Measurements from ENCODE around the gene BSN.

Gene BSN

GRCh38 chr3:49659756-49660155 is 105.5 kb downstream of the BSN start:
- no peak for TF ChIP-seq EZH2 (IDR thresholded peaks at IDR 0.05; ENCODE audit: borderline replicate concordance, low read length)
- no peak for TF ChIP-seq CTCF (IDR thresholded peaks at IDR 0.05; ENCODE audit: low read length)
- no peak overlapping the region for H2AFZ ChIP-seq (ENCODE audit: low read length)
- H3K4me1 ChIP-seq (ENCODE audit: insufficient read depth, low read length, severe bottlenecking): no peaks in the 10 kb centered on the region

GRCh38 chr3:49661281-49661680 is 107.0 kb downstream of the BSN start:
- H3K4me3 ChIP-seq (ENCODE audit: low read depth, low read length, poor library complexity, severe bottlenecking): no peak overlapping the region
- no peak for TF ChIP-seq EZH2 (IDR thresholded peaks at IDR 0.05; ENCODE audit: borderline replicate concordance, low read length)
- TF ChIP-seq CTCF (IDR thresholded peaks at IDR 0.05; ENCODE audit: low read length): no peak
- no peaks in the 10 kb centered on the region for H3K4me1 ChIP-seq (ENCODE audit: insufficient read depth, low read length, severe bottlenecking)
- H3K27me3 ChIP-seq (ENCODE audit: insufficient read depth, low read length): no peaks in the 10 kb centered on the region; the same call in 1 of the 2 replicates
- H3F3A ChIP-seq (ENCODE audit: insufficient read depth, low read length): no peaks in the 10 kb centered on the region
- H3K79me2 ChIP-seq (ENCODE audit: insufficient read depth, low read length): no peaks in the 10 kb centered on the region
- H3K36me3 ChIP-seq (ENCODE audit: insufficient read depth, low read length): no peaks in the 10 kb centered on the region
- no peak overlapping the region for H3K9ac ChIP-seq (ENCODE audit: low read length)
- H4K20me1 ChIP-seq (ENCODE audit: insufficient read depth, low read length): no peaks in the 10 kb centered on the region
- H2AFZ ChIP-seq (ENCODE audit: low read length): no peak overlapping the region
- no peak overlapping the region for H3K4me2 ChIP-seq (ENCODE audit: low read length)
- no peak overlapping the region for H3K27ac ChIP-seq (ENCODE audit: low read depth, low read length, poor library complexity, severe bottlenecking)
- no peaks in the 10 kb centered on the region for H3K9me2 ChIP-seq (ENCODE audit: low read depth, low read length)
- no peaks in the 10 kb centered on the region for H3K9me3 ChIP-seq (ENCODE audit: low read length)

More at GRCh38 chr3:49659756-49660155, 105.5 kb downstream of the BSN start:
- H3K9me2 ChIP-seq (ENCODE audit: low read depth, low read length): no peaks in the 10 kb centered on the region
- H3K27me3 ChIP-seq (ENCODE audit: insufficient read depth, low read length): no peaks in the 10 kb centered on the region; the same call in 1 of the 2 replicates
- no peak overlapping the region for H3K4me2 ChIP-seq (ENCODE audit: low read length)
- H3K36me3 ChIP-seq (ENCODE audit: insufficient read depth, low read length): no peaks in the 10 kb centered on the region
- no peaks in the 10 kb centered on the region for H3K79me2 ChIP-seq (ENCODE audit: insufficient read depth, low read length)
- no peak overlapping the region for H3K4me3 ChIP-seq (ENCODE audit: low read depth, low read length, poor library complexity, severe bottlenecking)
- H3F3A ChIP-seq (ENCODE audit: insufficient read depth, low read length): no peaks in the 10 kb centered on the region
- no peaks in the 10 kb centered on the region for H4K20me1 ChIP-seq (ENCODE audit: insufficient read depth, low read length)
- H3K27ac ChIP-seq (ENCODE audit: low read depth, low read length, poor library complexity, severe bottlenecking): no peak overlapping the region
- no peaks in the 10 kb centered on the region for H3K9me3 ChIP-seq (ENCODE audit: low read length)
- H3K9ac ChIP-seq (ENCODE audit: low read length): no peak overlapping the region

GRCh38 chr3:49662021-49662420 is 107.7 kb downstream of the BSN start:
- Histone ChIP-seq H2AFZ (ENCODE audit: low read length) (no peak overlapping the region), H3K27me3 (ENCODE audit: insufficient read depth, low read length) (no peaks in the 10 kb centered on the region), H3F3A (ENCODE audit: insufficient read depth, low read length) (no peaks in the 10 kb centered on the region), H3K9ac (ENCODE audit: low read length) (no peak overlapping the region), H3K4me3 (ENCODE audit: low read depth, low read length, poor library complexity, severe bottlenecking) (no peak overlapping the region), H3K27ac (ENCODE audit: low read depth, low read length, poor library complexity, severe bottlenecking) (no peak overlapping the region), H4K20me1 (ENCODE audit: insufficient read depth, low read length) (no peaks in the 10 kb centered on the region), H3K4me2 (ENCODE audit: low read length) (no peak overlapping the region), H3K79me2 (ENCODE audit: insufficient read depth, low read length) (no peaks in the 10 kb centered on the region), H3K36me3 (ENCODE audit: insufficient read depth, low read length) (no peaks in the 10 kb centered on the region), H3K9me2 (ENCODE audit: low read depth, low read length) (no peaks in the 10 kb centered on the region), H3K4me1 (ENCODE audit: insufficient read depth, low read length, severe bottlenecking) (no peaks in the 10 kb centered on the region), H3K9me3 (ENCODE audit: low read length) (no peaks in the 10 kb centered on the region)
- no peak for TF ChIP-seq CTCF (IDR thresholded peaks at IDR 0.05; ENCODE audit: low read length)
- no peak for TF ChIP-seq EZH2 (IDR thresholded peaks at IDR 0.05; ENCODE audit: borderline replicate concordance, low read length)

Measured in OCI-LY1 (cell line).